Measurements from ENCODE around the gene DLX6. TPM values are rescaled to one million over a fixed set of nuclear protein-coding genes. Genes with fewer than 3 reads are reported as not detected.

DLX6 gene
- polyA plus RNA-seq, 2 donors = 0.06 TPM; not detected in 1

GRCh38 chr7:97001656-97002554 is 3.4 kb upstream of the DLX6 start:
- Histone ChIP-seq H3K4me3 (ENCODE audit: low read depth in 1 of 2, low read length in 2 of 2) (no peak overlapping the region), H3K36me3 (ENCODE audit: control insufficient read depth in 2 of 2, insufficient read depth in 2 of 2, low read length in 1 of 2) (no peaks in the 10 kb centered on the region), H3K27me3 (ENCODE audit: control insufficient read depth in 1 of 2, insufficient read depth in 2 of 2, low read length in 2 of 2) (peaks cover 10 to 32% of the 10 kb centered on the region in 2 donors), H3K27ac (ENCODE audit: low read depth in 2 of 2, low read length in 1 of 2) (no peak overlapping the region), H3K4me1 (ENCODE audit: control insufficient read depth in 2 of 2, insufficient read depth in 2 of 2, low read length in 1 of 2) (peaks cover 2 to 3% of the 10 kb centered on the region in 2 donors), H3K9me3 (ENCODE audit: control insufficient read depth in 2 of 2, insufficient read depth in 1 of 2, low read depth in 1 of 2, low read length in 1 of 2) (peaks cover 0 to 2% of the 10 kb centered on the region in 2 donors)
- WGBS, 2 donors = 42 to 61% methylated on average over 39 of the region's 39 CpGs

DNA sequence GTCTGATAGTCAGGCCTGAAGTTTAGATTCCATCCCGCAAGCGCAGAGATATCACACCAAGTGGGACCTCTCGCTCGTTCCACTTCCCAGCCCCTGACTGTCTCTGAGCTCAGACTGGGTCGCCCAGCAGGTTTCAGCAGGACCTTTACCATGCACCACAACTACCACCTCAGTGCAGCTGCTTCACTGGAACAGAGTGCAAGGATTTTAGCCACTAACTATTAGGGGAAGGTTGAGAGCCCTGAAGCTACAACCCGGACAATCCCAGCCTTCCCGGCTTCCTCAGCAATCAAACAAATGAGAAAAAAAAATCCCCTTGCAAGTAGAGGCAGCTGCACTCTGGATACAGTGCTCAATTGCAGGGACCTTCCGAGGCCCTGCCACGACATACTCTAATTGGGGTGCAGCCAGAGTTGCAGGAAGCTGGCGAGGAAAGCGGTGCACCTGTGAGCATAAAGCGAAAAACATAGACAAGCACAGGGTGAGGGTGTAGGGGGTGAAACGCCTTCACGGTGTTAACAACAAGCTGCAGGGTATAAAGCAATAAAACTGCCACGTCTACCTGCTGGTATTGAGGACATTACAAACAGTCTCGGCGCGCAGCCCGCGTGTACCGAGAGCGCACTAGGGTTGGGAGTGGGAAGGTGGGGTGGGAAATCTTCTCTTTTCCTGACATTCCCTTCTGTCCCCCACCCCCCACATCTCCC is 2.6 kb upstream of the DLX6 start:
- Histone ChIP-seq H3K4me1 (ENCODE audit: control insufficient read depth in 2 of 2, insufficient read depth in 2 of 2, low read length in 1 of 2) (peaks cover 2 to 3% of the 10 kb centered on the region in 2 donors), H3K27ac (ENCODE audit: low read depth in 2 of 2, low read length in 1 of 2) (no peak overlapping the region), H3K9me3 (ENCODE audit: control insufficient read depth in 2 of 2, insufficient read depth in 1 of 2, low read depth in 1 of 2, low read length in 1 of 2) (peaks cover 0 to 2% of the 10 kb centered on the region in 2 donors), H3K4me3 (ENCODE audit: low read depth in 1 of 2, low read length in 2 of 2) (no peak overlapping the region), H3K36me3 (ENCODE audit: control insufficient read depth in 2 of 2, insufficient read depth in 2 of 2, low read length in 1 of 2) (no peaks in the 10 kb centered on the region), H3K27me3 (ENCODE audit: control insufficient read depth in 1 of 2, insufficient read depth in 2 of 2, low read length in 2 of 2) (peaks cover 7 to 32% of the 10 kb centered on the region in 2 donors)
- 17 to 23% methylated on average over 22 of the region's 22 CpGs for WGBS, 2 donors

GRCh38 chr7:97003262-97004246 is 1.8 kb upstream of the DLX6 start:
- Histone ChIP-seq H3K4me1 (ENCODE audit: control insufficient read depth in 2 of 2, insufficient read depth in 2 of 2, low read length in 1 of 2) (peaks cover 2 to 3% of the 10 kb centered on the region in 2 donors), H3K27ac (ENCODE audit: low read depth in 2 of 2, low read length in 1 of 2) (no peak overlapping the region), H3K36me3 (ENCODE audit: control insufficient read depth in 2 of 2, insufficient read depth in 2 of 2, low read length in 1 of 2) (no peaks in the 10 kb centered on the region), H3K9me3 (ENCODE audit: control insufficient read depth in 2 of 2, insufficient read depth in 1 of 2, low read depth in 1 of 2, low read length in 1 of 2) (peaks cover 0 to 2% of the 10 kb centered on the region in 2 donors), H3K4me3 (ENCODE audit: low read depth in 1 of 2, low read length in 2 of 2) (no peak overlapping the region), H3K27me3 (ENCODE audit: control insufficient read depth in 1 of 2, insufficient read depth in 2 of 2, low read length in 2 of 2) (peaks cover 6 to 32% of the 10 kb centered on the region in 2 donors)
- WGBS, 2 donors = 11 to 14% methylated on average over 49 of the region's 49 CpGs

DNA sequence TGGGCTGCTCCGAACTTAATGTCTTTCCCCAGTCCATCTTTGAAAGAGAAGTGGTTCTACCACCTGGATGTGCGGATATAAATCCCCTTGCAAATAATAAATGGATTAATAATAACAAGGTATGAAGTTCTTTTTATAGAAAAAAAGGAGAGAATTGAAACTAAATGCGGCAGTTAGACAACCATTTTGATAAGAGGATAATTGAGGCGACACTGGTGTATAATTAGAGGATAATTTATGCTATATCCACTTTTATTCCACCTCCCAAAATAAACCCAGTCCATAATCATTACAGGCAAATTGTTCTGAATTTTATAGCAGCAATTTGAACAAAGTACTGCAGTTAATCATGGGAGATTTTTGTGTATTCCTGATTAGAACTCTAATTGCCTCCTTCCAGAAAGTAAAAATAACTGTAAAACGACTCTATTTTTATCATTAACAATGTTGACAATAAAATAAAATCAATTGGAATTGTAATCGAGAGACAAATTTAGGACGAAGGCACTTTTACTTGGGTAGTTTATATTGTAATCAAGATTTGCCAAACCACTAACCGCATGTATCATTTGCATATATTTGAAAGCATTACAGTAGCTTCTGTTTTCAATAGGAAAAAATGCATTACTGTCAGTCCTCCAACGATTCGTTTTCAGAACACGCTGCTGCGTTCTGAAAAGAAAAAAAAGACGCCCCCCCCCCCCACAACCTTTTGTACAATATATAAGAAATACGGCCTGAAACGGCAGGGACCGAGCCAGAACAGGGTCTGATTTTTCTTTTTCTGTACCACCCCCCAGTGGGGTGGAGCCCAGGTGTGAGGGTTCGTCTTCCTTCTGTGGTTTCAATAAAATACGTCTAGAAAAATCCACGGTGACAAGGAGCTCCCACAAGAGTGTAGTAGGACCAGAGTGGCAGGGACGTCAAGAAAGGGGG is 838 bp upstream of the DLX6 start:
- Histone ChIP-seq H3K36me3 (ENCODE audit: control insufficient read depth in 2 of 2, insufficient read depth in 2 of 2, low read length in 1 of 2) (no peaks in the 10 kb centered on the region), H3K4me1 (ENCODE audit: control insufficient read depth in 2 of 2, insufficient read depth in 2 of 2, low read length in 1 of 2) (peaks cover 2 to 3% of the 10 kb centered on the region in 2 donors), H3K27me3 (ENCODE audit: control insufficient read depth in 1 of 2, insufficient read depth in 2 of 2, low read length in 2 of 2) (peaks cover 6 to 28% of the 10 kb centered on the region in 2 donors), H3K27ac (ENCODE audit: low read depth in 2 of 2, low read length in 1 of 2) (no peak overlapping the region), H3K4me3 (ENCODE audit: low read depth in 1 of 2, low read length in 2 of 2) (peak overlapping the region in 1 of 2 donors; percentile 45), H3K9me3 (ENCODE audit: control insufficient read depth in 2 of 2, insufficient read depth in 1 of 2, low read depth in 1 of 2, low read length in 1 of 2) (peaks cover 0 to 2% of the 10 kb centered on the region in 2 donors)
- WGBS, 2 donors = 9 to 10% methylated on average over 20 of the region's 20 CpGs

- peaks cover 0 to 2% of the 10 kb centered on the region in 2 donors for H3K9me3 ChIP-seq (ENCODE audit: control insufficient read depth in 2 of 2, insufficient read depth in 1 of 2, low read depth in 1 of 2, low read length in 1 of 2)
- peak overlapping the region in 1 of 2 donors; percentile 34 for H3K27ac ChIP-seq (ENCODE audit: low read depth in 2 of 2, low read length in 1 of 2)
- H3K27me3 ChIP-seq (ENCODE audit: control insufficient read depth in 1 of 2, insufficient read depth in 2 of 2, low read length in 2 of 2) = peaks cover 6 to 32% of the 10 kb centered on the region in 2 donors
- WGBS, 2 donors = 1 to 2% methylated on average over 36 to 83 of the region's 83 CpGs
- H3K4me3 ChIP-seq (ENCODE audit: low read depth in 1 of 2, low read length in 2 of 2) = peak overlapping the region; percentile 32 to 45
- H3K36me3 ChIP-seq (ENCODE audit: control insufficient read depth in 2 of 2, insufficient read depth in 2 of 2, low read length in 1 of 2) = no peaks in the 10 kb centered on the region
- peaks cover 2 to 3% of the 10 kb centered on the region in 2 donors for H3K4me1 ChIP-seq (ENCODE audit: control insufficient read depth in 2 of 2, insufficient read depth in 2 of 2, low read length in 1 of 2)
These were observed 882 bp downstream of the DLX6 start for GRCh38 chr7:97006055-97006815.

DNA sequence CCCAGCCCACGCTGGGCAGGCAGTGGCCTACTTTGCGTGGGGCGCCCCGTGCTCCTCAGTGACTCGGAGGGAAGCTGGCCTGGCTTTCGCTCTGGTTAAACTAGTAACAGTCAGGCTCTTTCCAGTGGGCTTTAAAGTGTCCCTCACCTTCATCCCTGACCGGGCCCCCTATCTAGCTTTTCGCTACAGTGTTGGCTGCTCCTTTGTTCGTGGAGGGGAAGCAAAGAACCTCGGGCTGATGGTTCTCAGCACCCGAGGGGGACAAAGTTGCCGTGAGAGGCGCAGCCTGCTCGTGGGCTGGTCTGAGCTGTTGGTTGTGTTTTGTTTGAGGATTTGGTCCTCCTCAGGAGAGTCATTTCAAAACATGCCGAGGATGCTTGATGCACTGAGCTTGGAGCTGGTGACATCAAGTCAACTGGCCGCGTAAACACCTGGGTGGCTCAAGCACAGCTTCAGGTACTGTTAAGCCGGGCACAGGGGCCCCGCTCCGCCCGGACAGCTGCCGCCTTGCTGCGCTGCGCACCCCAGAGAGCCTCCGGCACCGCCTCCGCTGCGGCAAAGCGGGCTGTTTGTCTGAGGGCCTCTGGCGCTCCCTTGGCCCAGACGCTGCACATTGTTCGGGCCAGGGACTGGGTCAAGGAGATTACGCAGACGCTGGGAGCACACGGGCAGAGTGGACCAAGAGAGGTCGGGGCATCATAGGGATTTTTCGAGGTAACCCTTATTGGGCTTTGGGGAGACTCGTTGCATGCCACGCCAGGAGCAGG is 1.6 kb downstream of the DLX6 start:
- H3K27me3 ChIP-seq (ENCODE audit: control insufficient read depth in 1 of 2, insufficient read depth in 2 of 2, low read length in 2 of 2) = peaks cover 6 to 27% of the 10 kb centered on the region in 2 donors
- H3K36me3 ChIP-seq (ENCODE audit: control insufficient read depth in 2 of 2, insufficient read depth in 2 of 2, low read length in 1 of 2) = no peaks in the 10 kb centered on the region
- peak overlapping the region in 1 of 2 donors; percentile 45 for H3K4me3 ChIP-seq (ENCODE audit: low read depth in 1 of 2, low read length in 2 of 2)
- WGBS, 2 donors = 16 to 41% methylated on average over 39 of the region's 39 CpGs
- peaks cover 0 to 2% of the 10 kb centered on the region in 2 donors for H3K9me3 ChIP-seq (ENCODE audit: control insufficient read depth in 2 of 2, insufficient read depth in 1 of 2, low read depth in 1 of 2, low read length in 1 of 2)
- peaks cover 2 to 3% of the 10 kb centered on the region in 2 donors for H3K4me1 ChIP-seq (ENCODE audit: control insufficient read depth in 2 of 2, insufficient read depth in 2 of 2, low read length in 1 of 2)
- no peak overlapping the region for H3K27ac ChIP-seq (ENCODE audit: low read depth in 2 of 2, low read length in 1 of 2)

GRCh38 chr7:97007583-97007861 is 2.2 kb downstream of the DLX6 start:
- WGBS, 2 donors = 41 to 59% methylated on average over 8 of the region's 8 CpGs
- H3K9me3 ChIP-seq (ENCODE audit: control insufficient read depth in 2 of 2, insufficient read depth in 1 of 2, low read depth in 1 of 2, low read length in 1 of 2) = peaks cover 0 to 2% of the 10 kb centered on the region in 2 donors
- H3K4me3 ChIP-seq (ENCODE audit: low read depth in 1 of 2, low read length in 2 of 2) = no peak overlapping the region
- H3K27ac ChIP-seq (ENCODE audit: low read depth in 2 of 2, low read length in 1 of 2) = no peak overlapping the region
- no peaks in the 10 kb centered on the region for H3K36me3 ChIP-seq (ENCODE audit: control insufficient read depth in 2 of 2, insufficient read depth in 2 of 2, low read length in 1 of 2)
- peaks cover 6 to 26% of the 10 kb centered on the region in 2 donors for H3K27me3 ChIP-seq (ENCODE audit: control insufficient read depth in 1 of 2, insufficient read depth in 2 of 2, low read length in 2 of 2)
- peaks cover 2 to 3% of the 10 kb centered on the region in 2 donors for H3K4me1 ChIP-seq (ENCODE audit: control insufficient read depth in 2 of 2, insufficient read depth in 2 of 2, low read length in 1 of 2)

Data from esophagus (tissue), 2 donors.